T-helper 17 cell (primary cell): ENCODE measurements around the gene HOXD4. TPM values are rescaled to one million over a fixed set of nuclear protein-coding genes. Genes with fewer than 3 reads are reported as not detected.

ENCODE experiments used
- ATAC-seq: fragments of 150-1000 bp; cut with Tn5 transposase; 2 replicates; pipeline ENCODE4 v1.10.0; 2021; ENCODE audit warnings: mild to moderate bottlenecking, moderate library complexity
- DNase-seq, 3 donors: peaks; one replicate each; pipeline versions ENCODE4 v3.0.0 to v3.0.0-alpha.2; 2020 to 2021
- H3K9me3 ChIP-seq: one replicate; pipeline ENCODE4 v1.7.0; 2013; ENCODE audit warnings: low read length, mild to moderate bottlenecking; ENCODE audit not compliant: control insufficient read depth, poor library complexity, severe bottlenecking
- H3K27ac Mint-ChIP-seq: one replicate; pipeline ENCODE4 v1.8.0; 2022; ENCODE audit warnings: mild to moderate bottlenecking, moderate library complexity, mixed read lengths
- H3K27me3 Mint-ChIP-seq: one replicate; pipeline ENCODE4 v1.8.0; 2022; ENCODE audit warnings: mixed read lengths
- H3K36me3 Mint-ChIP-seq: one replicate; pipeline ENCODE4 v1.8.0; 2022; ENCODE audit warnings: low read depth, mixed read lengths
- H3K4me1 Mint-ChIP-seq: one replicate; pipeline ENCODE4 v1.8.0; 2022; ENCODE audit warnings: mild to moderate bottlenecking, mixed read lengths
- H3K4me3 Mint-ChIP-seq: one replicate; pipeline ENCODE4 v1.8.0; 2022; ENCODE audit warnings: mild to moderate bottlenecking, moderate library complexity, mixed read lengths
- total RNA-seq, 4 donors: library from RNA in 2 of 4; stranded (reverse) in 2 of 4; gene quantifications; one replicate each; pipeline ENCODE4 v1.2.3 and lab custom pipeline; 2022 to 2026

HOXD4 gene
- total RNA-seq, 2 donors from 2014 or later: not detected

DNA sequence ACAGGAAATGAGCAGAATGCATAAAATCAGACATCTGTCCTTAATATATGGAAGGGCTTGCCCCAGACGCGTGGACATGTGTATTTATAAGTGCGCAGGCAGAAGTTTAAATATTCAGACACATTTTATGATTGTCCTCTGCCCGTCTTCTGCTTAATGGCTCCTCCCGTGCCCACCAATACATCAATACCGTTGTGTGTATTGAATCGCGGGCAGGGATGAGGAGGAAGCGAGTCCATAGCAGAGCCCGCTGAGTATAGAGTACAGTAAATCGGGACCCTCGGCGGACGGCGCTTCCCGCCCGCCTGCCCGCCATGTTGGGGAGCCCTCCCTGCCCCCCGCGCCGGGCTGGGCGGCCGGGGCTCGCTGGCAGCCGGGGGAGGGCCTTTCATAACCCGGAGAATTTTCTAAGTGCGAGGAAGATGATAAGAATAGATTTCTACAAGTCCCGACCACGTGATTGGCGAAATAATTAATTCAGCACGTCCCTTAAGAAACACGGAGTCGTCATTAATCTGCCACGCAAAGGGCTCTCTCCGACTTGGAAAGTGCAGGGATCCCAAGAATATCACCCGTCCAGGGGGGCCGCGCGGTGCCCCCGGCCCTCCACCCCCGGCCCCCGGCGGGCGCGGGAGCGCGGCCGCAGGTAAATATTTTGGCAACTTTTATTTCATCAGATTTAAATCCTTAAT lies 5.6 kb downstream of the HOXD4 start, which contains the start of gene HOXD3:
Gene HOXD3 (plus strand): TSS at position 501 of the 692 bp plus-strand sequence. CDS start 11,808 bp downstream, outside the sequence.
- H3K27me3 Mint-ChIP-seq: peaks cover 87% of the 10 kb centered on the region
- no peak for ATAC-seq
- H3K4me3 Mint-ChIP-seq: peak within 1 kb of the TSS; percentile 45

GRCh38 chr2:176157499-176158185 lies 6.3 kb downstream of the HOXD4 start:
- Mint-ChIP-seq H3K36me3 (peaks cover 5% of the 10 kb centered on the region), H3K4me1 (peaks cover 7% of the 10 kb centered on the region), H3K4me3 (peak overlapping the region; percentile 45), H3K27me3 (peaks cover 89% of the 10 kb centered on the region), H3K27ac (peak overlapping the region; percentile 70)
- no peak for ATAC-seq
- H3K9me3 ChIP-seq: peaks cover 4% of the 10 kb centered on the region
- DNase-seq: no peak

More for the DNA sequence above, 5.6 kb downstream of the HOXD4 start, which contains the start of gene HOXD3:
- H3K4me1 Mint-ChIP-seq: peaks cover 7% of the 10 kb centered on the region
- H3K9me3 ChIP-seq: no peaks in the 10 kb centered on the region
- H3K27ac Mint-ChIP-seq: peak within 1 kb of the TSS; percentile 70
- no peak for DNase-seq
- H3K36me3 Mint-ChIP-seq: peaks cover 5% of the 10 kb centered on the region

DNA sequence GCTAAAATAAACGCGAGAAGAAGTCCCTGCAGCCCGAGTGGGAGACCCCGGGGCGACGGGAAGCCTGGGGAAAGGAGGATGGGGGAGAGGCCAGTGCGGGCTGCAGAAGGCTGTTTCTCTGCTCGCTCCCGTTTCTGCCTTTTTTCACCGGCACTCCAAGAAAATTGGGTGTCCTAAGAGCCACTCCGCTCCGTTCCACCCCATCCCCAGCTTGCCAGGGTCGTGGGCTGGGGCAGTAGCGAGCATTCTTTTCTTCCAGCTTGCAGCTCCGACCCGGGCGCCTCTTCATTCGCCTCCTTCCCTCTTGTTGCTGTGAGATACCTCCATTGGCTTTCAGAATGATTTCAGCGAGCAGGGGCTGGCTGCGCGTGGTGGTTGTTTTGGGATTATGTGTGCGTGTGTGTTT lies 6.8 kb downstream of the HOXD4 start:
- Mint-ChIP-seq H3K27me3 (peaks cover 89% of the 10 kb centered on the region), H3K4me1 (peaks cover 7% of the 10 kb centered on the region)
- H3K9me3 ChIP-seq: peaks cover 4% of the 10 kb centered on the region

GRCh38 chr2:176158855-176159662 lies 7.7 kb downstream of the HOXD4 start:
- Mint-ChIP-seq H3K27ac (peak overlapping the region; percentile 6), H3K4me1 (peaks cover 7% of the 10 kb centered on the region), H3K27me3 (peaks cover 89% of the 10 kb centered on the region), H3K36me3 (peaks cover 5% of the 10 kb centered on the region), H3K4me3 (peak overlapping the region; percentile 63)
- peaks cover 4% of the 10 kb centered on the region for H3K9me3 ChIP-seq
- DNase-seq (no peak), ATAC-seq (no peak)

More for the DNA sequence above, 6.8 kb downstream of the HOXD4 start:
- no peak for DNase-seq
- no peak for ATAC-seq
- Mint-ChIP-seq H3K36me3 (peaks cover 5% of the 10 kb centered on the region), H3K4me3 (peak overlapping the region; percentile 13), H3K27ac (peak overlapping the region; percentile 70)

DNA sequence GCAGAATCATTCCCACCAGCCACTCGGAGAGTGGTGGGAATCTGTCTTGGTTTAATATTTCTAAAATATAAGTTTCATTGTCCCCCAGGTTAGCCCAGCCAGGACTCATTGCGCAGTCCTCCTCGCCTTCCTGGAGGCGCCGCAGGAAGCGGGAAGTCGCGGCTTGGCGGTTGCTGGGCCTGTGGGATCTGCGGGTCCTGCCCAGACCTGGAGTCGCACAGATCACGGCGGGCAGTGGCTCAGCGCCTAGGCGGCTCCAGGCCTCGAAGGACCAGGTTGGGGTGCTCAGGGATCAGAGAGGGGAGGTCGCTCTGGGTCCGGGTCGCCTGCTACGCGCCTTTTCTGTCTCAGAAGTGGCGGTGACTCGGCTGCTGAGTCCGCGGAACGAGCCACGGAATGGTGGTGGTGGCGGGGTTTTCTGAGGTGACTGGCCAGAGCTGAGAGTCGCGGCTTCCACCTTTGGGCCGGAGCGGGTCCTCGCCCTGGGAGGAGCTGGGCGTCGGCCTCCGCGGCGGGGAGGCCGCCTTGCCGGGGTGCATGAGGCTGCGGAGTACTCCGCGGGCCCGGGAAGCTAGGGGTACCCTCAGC lies 8.4 kb downstream of the HOXD4 start:
- peaks cover 7% of the 10 kb centered on the region for H3K4me1 Mint-ChIP-seq
- peaks cover 4% of the 10 kb centered on the region for H3K9me3 ChIP-seq
- H3K27ac Mint-ChIP-seq: peak overlapping the region; percentile 6
- peaks cover 89% of the 10 kb centered on the region for H3K27me3 Mint-ChIP-seq
- ATAC-seq (no peak), DNase-seq (no peak)
- peaks cover 5% of the 10 kb centered on the region for H3K36me3 Mint-ChIP-seq
- no peak overlapping the region for H3K4me3 Mint-ChIP-seq

GRCh38 chr2:176160251-176160985 lies 9.1 kb downstream of the HOXD4 start:
- peaks cover 4% of the 10 kb centered on the region for H3K9me3 ChIP-seq
- no peak overlapping the region for H3K4me3 Mint-ChIP-seq
- peaks cover 7% of the 10 kb centered on the region for H3K4me1 Mint-ChIP-seq
- DNase-seq: no peak
- ATAC-seq: no peak
- H3K27ac Mint-ChIP-seq: no peak overlapping the region
- H3K27me3 Mint-ChIP-seq: peaks cover 89% of the 10 kb centered on the region
- peaks cover 5% of the 10 kb centered on the region for H3K36me3 Mint-ChIP-seq

- Mint-ChIP-seq H3K4me1 (peaks cover 7% of the 10 kb centered on the region), H3K4me3 (no peak overlapping the region), H3K27me3 (peaks cover 89% of the 10 kb centered on the region), H3K36me3 (peaks cover 8% of the 10 kb centered on the region), H3K27ac (no peak overlapping the region)
- DNase-seq (no peak), ATAC-seq (no peak)
- H3K9me3 ChIP-seq: peaks cover 4% of the 10 kb centered on the region
Observed at GRCh38 chr2:176160986-176161824, 9.9 kb downstream of the HOXD4 start.

GRCh38 chr2:176161825-176162626 lies 10.7 kb downstream of the HOXD4 start:
- DNase-seq (no peak), ATAC-seq (no peak)

GRCh38 chr2:176162911-176163671 lies 11.7 kb downstream of the HOXD4 start:
- peaks cover 5% of the 10 kb centered on the region for H3K36me3 Mint-ChIP-seq
- DNase-seq (no peak), ATAC-seq (no peak)
- no peak overlapping the region for H3K4me3 Mint-ChIP-seq
- no peak overlapping the region for H3K27ac Mint-ChIP-seq
- H3K27me3 Mint-ChIP-seq: peaks cover 91% of the 10 kb centered on the region
- H3K4me1 Mint-ChIP-seq: peaks cover 2% of the 10 kb centered on the region
- peaks cover 4% of the 10 kb centered on the region for H3K9me3 ChIP-seq

More at GRCh38 chr2:176161825-176162626, 10.7 kb downstream of the HOXD4 start:
- Mint-ChIP-seq H3K27ac (no peak overlapping the region), H3K27me3 (peaks cover 90% of the 10 kb centered on the region), H3K4me1 (peaks cover 7% of the 10 kb centered on the region), H3K4me3 (no peak overlapping the region), H3K36me3 (peaks cover 8% of the 10 kb centered on the region)
- peaks cover 4% of the 10 kb centered on the region for H3K9me3 ChIP-seq

DNA sequence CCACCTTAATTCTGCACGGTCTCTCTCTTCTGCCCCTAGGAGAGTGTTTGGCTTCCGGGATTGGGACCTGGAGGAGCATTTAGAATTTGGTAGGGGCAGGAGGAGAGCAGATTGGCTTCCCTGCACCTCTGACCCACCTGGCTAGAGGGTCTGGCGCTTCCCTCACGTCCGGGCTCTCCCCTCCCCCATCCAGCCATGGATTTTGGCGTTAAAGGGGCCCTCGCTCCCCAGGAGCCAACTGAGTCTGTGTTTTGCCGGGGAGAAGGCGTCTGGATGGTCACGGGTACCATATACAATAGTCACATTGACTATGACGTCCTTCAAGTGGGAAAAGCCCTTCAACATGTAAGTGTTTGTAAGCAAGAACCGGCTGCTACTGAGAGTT lies 12.3 kb downstream of the HOXD4 start:
- peak overlapping the region; percentile 25 for H3K4me3 Mint-ChIP-seq
- H3K27ac Mint-ChIP-seq: no peak overlapping the region
- no peaks in the 10 kb centered on the region for H3K4me1 Mint-ChIP-seq
- peaks cover 91% of the 10 kb centered on the region for H3K27me3 Mint-ChIP-seq
- H3K9me3 ChIP-seq: peaks cover 4% of the 10 kb centered on the region
- DNase-seq (no peak), ATAC-seq (no peak)
- H3K36me3 Mint-ChIP-seq: peaks cover 3% of the 10 kb centered on the region
